LNCAP (cell line): ENCODE data around the gene OR51I2.

ENCODE experiments used
- TF ChIP-seq, protein P1 (sequence below): fragments of 450-650 bp; IDR thresholded peaks from 2 replicates; pipeline ENCODE4 v1.5.1; 2017; ENCODE audit warnings: mild to moderate bottlenecking

OR51I2 gene

GRCh38 chr11:5488798-5489399 lies 39.8 kb downstream of the OR51I2 start:
- TF ChIP-seq, protein P1, sequence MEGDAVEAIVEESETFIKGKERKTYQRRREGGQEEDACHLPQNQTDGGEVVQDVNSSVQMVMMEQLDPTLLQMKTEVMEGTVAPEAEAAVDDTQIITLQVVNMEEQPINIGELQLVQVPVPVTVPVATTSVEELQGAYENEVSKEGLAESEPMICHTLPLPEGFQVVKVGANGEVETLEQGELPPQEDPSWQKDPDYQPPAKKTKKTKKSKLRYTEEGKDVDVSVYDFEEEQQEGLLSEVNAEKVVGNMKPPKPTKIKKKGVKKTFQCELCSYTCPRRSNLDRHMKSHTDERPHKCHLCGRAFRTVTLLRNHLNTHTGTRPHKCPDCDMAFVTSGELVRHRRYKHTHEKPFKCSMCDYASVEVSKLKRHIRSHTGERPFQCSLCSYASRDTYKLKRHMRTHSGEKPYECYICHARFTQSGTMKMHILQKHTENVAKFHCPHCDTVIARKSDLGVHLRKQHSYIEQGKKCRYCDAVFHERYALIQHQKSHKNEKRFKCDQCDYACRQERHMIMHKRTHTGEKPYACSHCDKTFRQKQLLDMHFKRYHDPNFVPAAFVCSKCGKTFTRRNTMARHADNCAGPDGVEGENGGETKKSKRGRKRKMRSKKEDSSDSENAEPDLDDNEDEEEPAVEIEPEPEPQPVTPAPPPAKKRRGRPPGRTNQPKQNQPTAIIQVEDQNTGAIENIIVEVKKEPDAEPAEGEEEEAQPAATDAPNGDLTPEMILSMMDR, result no peak

GRCh38 chr11:5489576-5490357 lies 40.6 kb downstream of the OR51I2 start:
- TF ChIP-seq, protein P1, result no peak

GRCh38 chr11:5499671-5500070 lies 50.5 kb downstream of the OR51I2 start:
- TF ChIP-seq, protein P1, result no peak

DNA sequence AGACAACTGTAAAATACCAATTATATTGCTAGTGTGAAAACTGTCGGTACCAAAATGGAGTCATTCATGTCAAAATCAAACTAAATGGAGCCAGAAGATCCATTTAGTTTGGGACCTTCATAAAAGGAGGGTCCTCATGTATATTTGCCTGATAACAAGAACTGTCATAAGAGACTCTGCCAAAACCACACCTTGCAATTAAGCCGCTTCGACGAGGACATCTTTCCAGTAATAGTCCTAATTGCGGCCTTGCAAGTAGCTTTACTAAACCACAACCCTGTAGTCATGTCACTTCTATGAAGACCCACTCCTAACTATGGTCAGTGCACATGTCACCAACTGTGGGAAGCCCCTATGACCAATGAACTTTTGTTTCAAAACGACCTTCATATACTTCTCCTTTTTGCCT lies 51.3 kb downstream of the OR51I2 start:
- TF ChIP-seq, protein P1, result no peak

- TF ChIP-seq, protein P1, result no peak
Observed at GRCh38 chr11:5504403-5504921, 55.3 kb downstream of the OR51I2 start.

DNA sequence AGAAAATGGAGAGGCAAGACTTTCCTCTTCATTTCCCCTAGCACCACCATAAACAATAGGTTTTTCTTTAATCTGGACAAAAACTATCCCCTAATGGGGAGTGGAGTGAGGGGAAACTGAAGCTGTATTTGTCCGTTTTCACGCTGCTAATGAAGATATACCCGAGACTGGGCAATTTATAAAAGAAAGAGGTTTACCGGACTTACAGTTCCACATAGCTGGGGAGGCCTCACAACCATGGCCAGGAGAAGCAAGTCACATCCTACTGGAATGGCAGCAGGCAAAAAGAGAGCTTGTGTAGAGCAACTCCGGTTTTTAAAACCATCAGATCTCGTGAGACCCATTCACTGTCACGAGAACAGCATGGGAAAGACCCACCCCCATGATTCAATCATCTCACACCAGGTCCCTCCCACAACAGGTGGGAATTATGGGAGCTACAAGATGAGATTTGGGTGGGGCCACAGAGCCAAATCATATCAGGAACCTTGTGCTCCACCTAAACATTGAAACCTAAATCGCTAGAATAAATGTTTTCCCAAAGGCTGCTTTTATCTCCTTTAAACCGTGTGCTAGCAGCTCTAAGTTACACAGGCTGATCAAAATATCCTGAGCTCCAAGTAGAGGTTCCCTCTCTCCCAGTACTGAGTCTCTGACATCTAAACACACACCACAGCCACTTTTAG lies 56.4 kb downstream of the OR51I2 start:
- TF ChIP-seq, protein P1, result no peak
